Astrocyte of the hippocampus (primary cell): ENCODE data around the gene RAI14.

Experiments used
- DNase-seq: peaks from one replicate; pipeline ENCODE4 v3.0.0; 2011; ENCODE audit warnings: low read depth, low spot score

RAI14 gene

DNA sequence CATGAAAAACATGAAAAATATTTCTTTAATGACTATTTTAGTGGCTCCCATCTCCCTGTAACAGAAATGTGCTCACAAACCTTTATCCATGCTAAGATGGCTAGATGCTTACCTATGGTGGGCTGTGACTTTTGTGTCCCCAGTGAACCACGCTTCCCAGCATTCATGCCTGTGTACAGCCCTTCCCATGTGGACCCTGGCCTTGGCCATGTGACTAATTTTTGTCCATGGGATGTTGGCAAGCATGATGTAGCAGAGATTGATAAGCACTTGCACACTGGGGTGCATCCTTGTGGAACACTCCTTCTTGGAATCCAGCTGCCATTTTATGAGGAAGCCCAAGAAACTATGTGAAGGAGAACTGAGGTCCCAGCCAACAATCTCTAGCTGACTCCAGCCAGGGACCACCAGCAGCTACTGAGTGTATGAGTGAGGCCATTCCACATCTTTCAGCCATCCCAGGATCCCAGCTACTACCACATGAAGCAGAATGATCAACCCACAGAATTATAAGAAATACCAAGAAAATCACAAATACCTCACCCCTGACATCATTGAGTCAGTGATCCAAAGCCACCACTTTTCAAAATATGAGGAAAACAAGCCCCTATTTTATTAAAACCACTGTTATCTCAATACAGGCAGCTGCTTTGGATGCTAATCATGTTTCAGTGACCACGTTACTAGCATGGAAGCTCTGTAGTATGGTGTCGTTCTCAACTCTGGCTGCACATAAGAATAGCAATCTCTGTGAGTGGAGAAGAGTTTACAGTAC is 16.1 kb upstream of the RAI14 start:
- DNase-seq, result peak; percentile 90

GRCh38 chr5:34648039-34648839 is 7.9 kb upstream of the RAI14 start:
- no peak for DNase-seq

GRCh38 chr5:34648840-34649158 is 7.3 kb upstream of the RAI14 start:
- no peak for DNase-seq

DNA sequence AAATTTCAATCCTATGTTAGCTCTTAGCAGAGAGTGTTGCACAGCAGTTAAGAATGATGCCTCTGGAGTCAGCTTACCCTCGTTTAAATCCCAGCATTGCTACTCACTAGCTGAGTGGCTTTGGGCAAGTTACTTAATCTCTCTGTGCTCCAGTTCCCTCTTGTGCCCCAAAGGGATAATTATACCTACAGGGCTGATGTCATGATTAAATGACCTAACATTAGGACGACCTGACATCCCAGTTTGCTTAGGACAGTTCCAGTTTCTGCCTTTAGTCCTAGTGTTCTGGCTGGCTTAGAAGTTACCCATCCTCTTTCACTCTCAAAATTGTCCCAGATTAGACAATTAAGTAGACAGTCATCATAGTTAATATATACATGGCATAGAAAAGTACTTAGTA is 4.3 kb upstream of the RAI14 start:
- DNase-seq, result no peak

DNA sequence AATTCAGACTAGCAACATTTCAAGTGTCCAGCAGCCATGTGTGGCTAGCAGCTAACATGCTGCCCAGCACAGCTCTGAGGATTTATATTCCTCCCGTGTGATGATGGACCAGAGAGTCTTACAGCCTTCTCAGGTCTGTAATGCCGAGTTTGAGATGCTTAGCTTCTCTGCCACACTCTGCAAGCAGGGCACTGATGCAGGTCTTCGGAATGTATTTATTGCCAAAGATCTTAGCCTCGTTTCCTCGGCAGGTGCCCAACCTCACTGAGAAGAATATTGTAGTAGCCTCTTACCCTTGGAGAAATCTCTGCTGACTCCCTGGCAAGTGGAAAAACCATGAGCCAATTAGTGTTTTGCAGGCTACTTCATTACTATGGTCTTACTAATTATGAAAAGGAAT is 3.7 kb upstream of the RAI14 start:
- no peak for DNase-seq

DNA sequence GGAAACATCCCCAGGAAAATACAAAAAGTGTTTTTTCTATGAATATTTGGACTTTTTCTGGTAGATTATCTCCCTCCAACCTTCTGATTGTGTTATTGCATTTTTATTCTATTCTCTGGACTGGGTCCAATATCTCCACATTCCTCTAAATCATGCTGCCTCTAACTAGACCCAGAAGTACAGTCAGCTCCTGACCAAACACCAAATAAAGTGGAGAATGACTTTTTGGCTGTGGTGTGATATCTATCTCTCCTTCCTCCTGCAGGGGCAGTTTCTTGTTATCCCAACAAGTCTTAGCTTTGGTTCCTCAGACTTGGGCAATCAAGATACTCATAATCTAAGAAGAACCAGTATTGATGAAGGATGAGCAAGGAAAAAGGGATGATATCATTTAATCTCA is 3.2 kb upstream of the RAI14 start:
- peak; percentile 76 for DNase-seq

GRCh38 chr5:34653708-34654107 is 2.4 kb upstream of the RAI14 start:
- DNase-seq, result no peak

- peak; percentile 88 for DNase-seq
Observed at GRCh38 chr5:34655354-34655991, 655 bp upstream of the RAI14 start.

GRCh38 chr5:34656700-34657273 is 659 bp downstream of the RAI14 start:
- DNase-seq, result peak; percentile 68

DNA sequence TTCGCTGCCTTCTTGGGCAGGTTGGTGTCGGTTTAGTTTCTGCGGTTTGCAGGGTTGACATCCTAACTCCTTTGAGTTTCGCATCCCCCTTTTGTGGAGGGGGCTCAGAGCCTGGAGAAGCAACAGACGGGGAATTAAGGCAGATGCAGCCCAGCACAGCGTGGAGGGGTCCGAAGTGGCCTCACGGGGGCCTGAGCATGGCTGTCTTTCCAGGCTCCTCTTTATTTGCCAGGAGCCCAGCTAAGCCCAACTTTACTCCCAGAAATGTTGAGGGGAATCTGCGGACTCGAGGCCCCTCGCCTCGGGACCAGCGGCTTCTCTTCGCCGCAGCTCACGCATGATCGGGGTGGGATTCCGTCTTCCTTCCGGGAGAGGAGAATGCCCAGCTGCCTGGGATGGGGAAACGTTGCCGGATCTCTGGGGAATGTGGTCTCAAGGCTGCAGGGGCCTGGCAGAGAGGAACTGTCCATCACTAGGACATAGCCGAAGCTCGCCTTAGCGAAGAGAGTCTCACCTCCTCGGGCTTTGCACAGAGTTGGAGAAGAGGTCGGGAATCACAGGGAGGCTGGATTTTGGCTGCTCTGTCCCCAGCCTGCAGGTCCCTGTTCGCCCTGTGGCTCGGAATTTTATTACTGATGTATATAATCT is 1.3 kb downstream of the RAI14 start:
- peak; percentile 73 for DNase-seq

GRCh38 chr5:34657988-34658387 is 1.9 kb downstream of the RAI14 start:
- DNase-seq, result peak; percentile 63

DNA sequence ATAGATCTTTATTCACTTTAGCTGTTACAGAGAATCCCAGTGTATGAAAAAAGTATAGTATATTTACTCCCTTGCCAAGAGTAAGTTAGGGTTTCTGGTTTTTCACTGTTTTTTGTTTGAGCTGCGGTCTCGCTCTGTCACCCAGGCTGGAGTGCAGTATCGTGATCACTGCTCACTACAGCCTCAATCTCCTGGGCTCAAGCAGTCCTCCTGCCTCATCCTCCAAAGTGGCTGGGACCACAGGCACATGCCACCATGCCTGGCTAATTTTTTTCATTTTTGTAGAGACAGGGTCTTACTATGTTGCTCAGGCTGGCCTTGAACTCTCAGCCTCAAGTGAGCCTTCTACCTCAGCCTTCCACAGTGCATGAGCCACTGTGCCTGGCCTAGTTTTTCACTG is 3.0 kb downstream of the RAI14 start:
- DNase-seq, result no peak

- DNase-seq, result peak; percentile 93
Observed at GRCh38 chr5:34660444-34660843, 4.3 kb downstream of the RAI14 start.

GRCh38 chr5:34663771-34664496 is 7.8 kb downstream of the RAI14 start:
- no peak for DNase-seq

DNA sequence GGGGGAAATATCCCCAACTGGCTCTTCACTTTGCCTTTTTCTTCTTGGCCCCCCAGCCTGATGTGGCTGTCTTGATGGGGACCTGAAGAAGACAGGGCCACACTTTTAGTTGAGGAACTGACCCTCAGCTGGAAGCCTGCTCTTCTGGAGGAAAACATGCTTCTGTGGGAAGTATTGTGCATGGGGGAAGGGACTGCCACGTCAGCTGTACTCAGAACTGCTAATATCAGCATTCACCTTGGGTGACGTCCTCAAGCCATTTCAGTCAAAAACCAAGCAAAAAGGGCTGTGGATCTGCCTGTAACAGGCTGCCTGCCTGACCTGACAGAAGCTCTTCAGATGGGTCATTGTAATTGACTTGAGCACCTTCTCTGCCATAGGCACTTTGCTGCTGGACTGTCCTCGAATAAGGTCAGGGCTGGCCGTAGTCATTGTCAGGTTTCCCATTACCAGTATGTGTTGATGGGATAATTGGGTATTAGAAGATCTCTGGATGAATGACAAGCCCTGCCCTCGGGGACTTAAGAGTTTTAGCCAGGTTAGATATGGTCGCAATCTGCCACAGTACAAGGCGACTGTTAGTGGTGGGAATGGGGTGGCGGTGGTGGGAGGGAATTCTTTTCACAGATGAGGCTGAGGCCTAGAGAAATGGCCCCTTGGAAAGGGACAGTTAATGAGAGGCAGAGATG is 10.4 kb downstream of the RAI14 start:
- DNase-seq, result no peak

DNA sequence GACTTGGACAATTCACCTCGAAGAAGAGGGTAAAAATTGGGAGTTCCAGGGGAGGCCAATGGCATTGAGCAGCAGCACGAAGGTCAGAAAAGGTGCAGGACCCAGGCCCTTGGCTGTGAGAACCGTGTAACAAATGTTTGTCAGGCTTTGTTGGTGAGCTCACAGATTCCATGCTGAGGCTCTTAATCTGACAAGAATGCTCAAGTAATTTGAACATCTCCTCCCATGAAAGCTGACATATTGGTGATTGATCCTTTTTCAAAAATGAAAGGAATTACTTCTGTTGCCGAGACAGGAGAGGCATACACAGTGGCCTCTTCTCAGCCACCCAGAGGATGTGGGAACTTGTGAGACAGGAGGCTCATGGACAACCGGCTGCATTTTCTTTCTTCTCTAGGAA is 11.6 kb downstream of the RAI14 start:
- DNase-seq, result no peak

DNA sequence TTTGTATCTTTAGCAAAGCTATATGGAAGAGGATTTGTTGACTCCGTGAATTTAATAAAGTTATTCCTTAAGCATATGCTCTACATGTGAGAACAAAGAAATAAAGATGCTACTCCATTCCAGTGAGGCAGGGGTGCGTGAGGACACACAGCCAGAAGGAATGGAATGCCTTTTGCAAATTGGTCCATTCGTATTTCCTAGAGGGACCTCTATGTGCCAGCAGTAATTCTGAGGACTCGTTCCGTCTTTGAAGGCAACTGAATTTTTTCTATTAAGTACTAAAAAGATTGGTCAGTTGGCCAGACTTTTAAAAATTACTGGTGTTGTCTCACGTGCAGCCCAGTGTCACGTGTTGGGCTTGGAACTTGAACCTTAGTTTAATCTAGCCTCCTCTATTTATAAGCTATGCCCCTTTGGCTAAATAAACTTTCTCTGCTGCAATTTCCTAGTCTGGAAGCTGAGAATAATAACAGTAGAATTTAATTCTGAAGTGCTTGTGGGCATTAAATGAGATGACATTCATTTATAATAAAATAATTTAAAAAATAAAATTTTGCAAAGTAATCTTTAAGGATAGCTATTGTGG is 13.9 kb downstream of the RAI14 start:
- DNase-seq, result no peak

DNA sequence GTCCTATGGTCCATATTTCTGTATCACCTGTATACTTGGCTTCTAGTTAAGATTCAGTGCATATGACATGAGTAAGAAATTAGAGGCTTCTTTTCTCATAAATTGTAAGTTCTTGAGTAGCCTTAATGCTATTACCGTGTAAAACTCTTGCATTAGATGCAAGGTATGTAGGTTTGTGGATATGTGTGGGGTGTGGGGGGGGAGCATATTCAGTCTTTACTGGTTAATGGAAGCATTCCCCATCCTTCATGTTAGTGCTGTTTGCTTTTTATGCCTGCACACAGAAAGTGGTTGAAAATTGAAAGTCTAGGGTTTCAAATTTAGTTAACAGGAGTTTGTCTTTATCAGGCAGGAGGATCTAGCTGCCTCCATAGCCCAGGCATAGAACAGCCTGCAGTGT is 16.1 kb downstream of the RAI14 start:
- no peak for DNase-seq

DNA sequence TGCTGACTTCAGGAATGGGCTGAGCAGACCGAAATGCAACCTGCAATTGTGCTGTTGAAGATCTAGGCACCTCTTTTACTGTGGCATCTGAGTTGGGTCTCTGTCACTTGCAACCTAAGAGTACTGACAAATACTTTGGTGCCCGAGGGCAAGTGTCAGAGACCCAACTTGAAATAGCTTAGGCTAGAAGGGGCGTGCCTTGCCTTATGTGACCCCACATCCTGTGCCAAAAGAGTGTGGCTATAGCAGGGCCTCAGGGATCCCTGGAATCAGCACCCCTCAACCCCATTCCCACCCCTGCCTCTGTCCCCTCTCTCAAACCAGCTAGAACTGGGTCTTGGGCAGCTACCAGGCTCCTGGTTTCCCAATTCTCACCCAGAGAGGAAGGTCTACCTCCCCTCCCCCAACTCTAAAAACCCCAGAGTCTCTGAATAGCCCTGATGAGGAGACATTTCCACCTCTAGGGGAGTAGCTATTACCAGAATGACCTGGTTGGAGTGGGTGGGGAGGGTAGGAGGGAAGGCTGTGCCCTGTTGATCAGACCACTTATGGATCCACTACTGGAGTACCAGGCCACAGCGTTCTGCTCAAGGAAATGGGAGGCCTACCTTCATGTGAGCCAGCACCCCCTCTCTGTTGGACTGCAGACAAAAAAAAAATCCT is 17.5 kb downstream of the RAI14 start:
- DNase-seq, result no peak

DNA sequence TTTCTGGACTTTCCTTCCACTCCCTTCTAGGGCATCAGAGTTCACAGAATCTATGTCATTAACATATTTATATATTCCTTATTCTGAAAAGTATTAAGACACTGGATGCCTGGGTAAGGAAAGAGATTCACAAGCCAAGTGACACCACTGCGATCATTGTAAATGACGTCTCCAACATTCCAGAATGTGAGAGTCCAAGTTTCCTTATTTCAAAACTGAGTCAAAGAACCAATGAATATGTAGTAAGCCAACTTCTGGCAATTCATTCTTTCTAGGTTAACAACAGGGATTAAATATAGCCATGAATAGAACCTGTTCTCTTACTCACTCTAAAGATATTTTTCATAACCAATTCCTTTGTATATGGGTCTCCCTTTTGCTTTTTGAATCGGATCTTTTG is 18.1 kb downstream of the RAI14 start:
- peak; percentile 83 for DNase-seq
